HL-60 (cell line): ENCODE measurements around the gene SPTBN1.

Experiments used
- DNase-seq, 2 experiments: peaks; one replicate each; pipeline ENCODE4 v3.0.0-alpha.2; 2010 to 2020; ENCODE audit warnings: low read depth in 1 of 2, low spot score in 1 of 2
- H3K27ac ChIP-seq: fragments of 250-450 bp; sonication (Bioruptor Pico); replicated peaks from 2 replicates; pipeline ENCODE4 v1.5.1; 2020; ENCODE audit warnings: mild to moderate bottlenecking, moderate library complexity
- H3K27me3 ChIP-seq: fragments of 250-450 bp; sonication (Bioruptor Pico); 2 replicates; pipeline ENCODE4 v1.5.1; 2021; ENCODE audit warnings: mild to moderate bottlenecking, moderate library complexity; ENCODE audit not compliant: insufficient read depth, poor library complexity, severe bottlenecking
- H3K4me3 ChIP-seq: replicated peaks from 2 replicates; pipeline ENCODE4 v1.5.1; 2011; ENCODE audit warnings: mild to moderate bottlenecking, control low read depth, low read length; ENCODE audit not compliant: insufficient read depth
- GABPA ChIP-seq: IDR thresholded peaks from 2 replicates; pipeline ENCODE4 v1.6.1; 2012; ENCODE audit warnings: low read depth
- POLR2AphosphoS5 ChIP-seq: IDR thresholded peaks from 2 replicates; pipeline ENCODE4 v1.6.1; 2012; ENCODE audit warnings: low read depth
- SPI1 ChIP-seq: IDR thresholded peaks from 2 replicates; pipeline ENCODE4 v1.6.1; 2012; ENCODE audit warnings: low read depth, mild to moderate bottlenecking, borderline replicate concordance
- TF ChIP-seq, protein P1 (sequence below): IDR thresholded peaks from 2 replicates; pipeline ENCODE4 v1.6.1; 2012; ENCODE audit warnings: low read depth; ENCODE audit not compliant: insufficient replicate concordance
- TF ChIP-seq, protein P2 (sequence below): IDR thresholded peaks from one replicate; pipeline ENCODE4 v1.5.1; 2011; ENCODE audit warnings: low read length, control low read depth, inconsistent platforms; ENCODE audit not compliant: insufficient read depth

The SPTBN1 gene

DNA sequence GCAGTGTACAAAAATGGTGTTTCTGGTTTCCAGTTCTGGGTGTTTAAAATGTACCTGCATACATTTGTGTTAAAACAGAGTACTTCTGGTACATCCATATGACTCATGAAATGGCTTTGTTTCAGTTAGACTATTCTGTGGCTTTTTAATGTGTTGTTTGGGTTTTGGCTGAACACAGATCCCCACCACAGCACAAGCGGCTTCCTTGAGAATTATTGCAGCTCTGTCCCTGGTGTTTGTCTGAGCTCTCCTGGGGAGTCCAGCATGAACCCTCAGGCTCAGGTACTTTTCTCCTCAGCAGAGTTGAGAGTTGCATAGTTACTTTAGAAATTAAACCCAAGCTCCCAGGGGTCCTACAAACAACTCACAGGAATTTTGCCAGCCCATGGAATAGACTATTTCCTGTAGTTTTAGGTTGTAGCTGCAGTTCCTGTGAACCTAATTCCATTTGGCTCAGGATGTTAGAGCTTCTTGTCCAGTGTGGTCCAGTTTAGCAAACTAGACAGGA lies 202.5 kb downstream of the SPTBN1 start:
- no peak overlapping the region for H3K4me3 ChIP-seq
- no peaks in the 10 kb centered on the region for H3K27me3 ChIP-seq
- DNase-seq = no peak
- TF ChIP-seq, protein P1, sequence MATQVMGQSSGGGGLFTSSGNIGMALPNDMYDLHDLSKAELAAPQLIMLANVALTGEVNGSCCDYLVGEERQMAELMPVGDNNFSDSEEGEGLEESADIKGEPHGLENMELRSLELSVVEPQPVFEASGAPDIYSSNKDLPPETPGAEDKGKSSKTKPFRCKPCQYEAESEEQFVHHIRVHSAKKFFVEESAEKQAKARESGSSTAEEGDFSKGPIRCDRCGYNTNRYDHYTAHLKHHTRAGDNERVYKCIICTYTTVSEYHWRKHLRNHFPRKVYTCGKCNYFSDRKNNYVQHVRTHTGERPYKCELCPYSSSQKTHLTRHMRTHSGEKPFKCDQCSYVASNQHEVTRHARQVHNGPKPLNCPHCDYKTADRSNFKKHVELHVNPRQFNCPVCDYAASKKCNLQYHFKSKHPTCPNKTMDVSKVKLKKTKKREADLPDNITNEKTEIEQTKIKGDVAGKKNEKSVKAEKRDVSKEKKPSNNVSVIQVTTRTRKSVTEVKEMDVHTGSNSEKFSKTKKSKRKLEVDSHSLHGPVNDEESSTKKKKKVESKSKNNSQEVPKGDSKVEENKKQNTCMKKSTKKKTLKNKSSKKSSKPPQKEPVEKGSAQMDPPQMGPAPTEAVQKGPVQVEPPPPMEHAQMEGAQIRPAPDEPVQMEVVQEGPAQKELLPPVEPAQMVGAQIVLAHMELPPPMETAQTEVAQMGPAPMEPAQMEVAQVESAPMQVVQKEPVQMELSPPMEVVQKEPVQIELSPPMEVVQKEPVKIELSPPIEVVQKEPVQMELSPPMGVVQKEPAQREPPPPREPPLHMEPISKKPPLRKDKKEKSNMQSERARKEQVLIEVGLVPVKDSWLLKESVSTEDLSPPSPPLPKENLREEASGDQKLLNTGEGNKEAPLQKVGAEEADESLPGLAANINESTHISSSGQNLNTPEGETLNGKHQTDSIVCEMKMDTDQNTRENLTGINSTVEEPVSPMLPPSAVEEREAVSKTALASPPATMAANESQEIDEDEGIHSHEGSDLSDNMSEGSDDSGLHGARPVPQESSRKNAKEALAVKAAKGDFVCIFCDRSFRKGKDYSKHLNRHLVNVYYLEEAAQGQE = no peak
- TF ChIP-seq POLR2AphosphoS5 (no peak), GABPA (no peak), SPI1 (no peak)
- TF ChIP-seq, protein P2, sequence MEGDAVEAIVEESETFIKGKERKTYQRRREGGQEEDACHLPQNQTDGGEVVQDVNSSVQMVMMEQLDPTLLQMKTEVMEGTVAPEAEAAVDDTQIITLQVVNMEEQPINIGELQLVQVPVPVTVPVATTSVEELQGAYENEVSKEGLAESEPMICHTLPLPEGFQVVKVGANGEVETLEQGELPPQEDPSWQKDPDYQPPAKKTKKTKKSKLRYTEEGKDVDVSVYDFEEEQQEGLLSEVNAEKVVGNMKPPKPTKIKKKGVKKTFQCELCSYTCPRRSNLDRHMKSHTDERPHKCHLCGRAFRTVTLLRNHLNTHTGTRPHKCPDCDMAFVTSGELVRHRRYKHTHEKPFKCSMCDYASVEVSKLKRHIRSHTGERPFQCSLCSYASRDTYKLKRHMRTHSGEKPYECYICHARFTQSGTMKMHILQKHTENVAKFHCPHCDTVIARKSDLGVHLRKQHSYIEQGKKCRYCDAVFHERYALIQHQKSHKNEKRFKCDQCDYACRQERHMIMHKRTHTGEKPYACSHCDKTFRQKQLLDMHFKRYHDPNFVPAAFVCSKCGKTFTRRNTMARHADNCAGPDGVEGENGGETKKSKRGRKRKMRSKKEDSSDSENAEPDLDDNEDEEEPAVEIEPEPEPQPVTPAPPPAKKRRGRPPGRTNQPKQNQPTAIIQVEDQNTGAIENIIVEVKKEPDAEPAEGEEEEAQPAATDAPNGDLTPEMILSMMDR = no peak
- H3K27ac ChIP-seq = no peak overlapping the region

DNA sequence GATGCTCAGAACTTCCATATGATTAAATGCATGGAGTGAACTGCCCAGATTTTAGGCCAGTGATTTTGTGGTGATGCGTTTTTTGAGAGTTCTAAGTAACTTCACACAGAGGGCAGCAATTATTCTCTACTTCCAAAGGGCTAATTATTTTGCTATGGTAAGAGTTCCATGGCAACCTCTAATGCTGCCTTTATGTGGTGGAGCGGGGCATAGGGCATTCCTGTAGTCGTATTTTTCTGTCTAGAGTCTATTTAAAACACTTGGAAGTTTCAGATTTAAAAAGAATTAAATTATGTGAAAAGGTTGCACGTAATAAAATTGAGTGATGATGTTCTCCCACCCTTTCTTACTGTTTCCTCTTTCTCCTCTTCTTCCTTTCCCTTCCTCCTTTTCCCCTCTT lies 203.4 kb downstream of the SPTBN1 start:
- DNase-seq = no peak
- TF ChIP-seq GABPA (no peak), SPI1 (no peak), POLR2AphosphoS5 (no peak)
- TF ChIP-seq, protein P1 = no peak
- TF ChIP-seq, protein P2 = no peak
- Histone ChIP-seq H3K4me3 (no peak overlapping the region), H3K27me3 (no peaks in the 10 kb centered on the region), H3K27ac (no peak overlapping the region)

DNA sequence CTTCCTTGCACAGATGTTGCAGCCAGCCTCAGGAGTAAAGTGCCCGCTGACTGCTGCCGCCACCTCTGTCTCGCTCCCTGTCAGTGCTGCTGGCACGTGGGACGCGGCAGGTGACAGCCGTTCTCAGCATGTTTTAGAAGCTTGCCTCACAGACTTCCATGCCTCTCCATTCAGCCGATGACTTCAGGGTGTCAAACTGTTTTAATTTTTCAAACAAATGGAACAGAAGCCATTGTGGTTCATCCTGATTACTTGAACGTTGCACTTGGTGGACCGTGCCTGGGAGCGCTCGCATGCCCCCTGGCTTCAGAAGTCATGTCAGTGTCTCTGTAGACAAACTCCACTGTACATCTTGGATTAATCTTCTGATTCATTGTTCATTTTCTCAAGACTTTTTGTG lies 204.6 kb downstream of the SPTBN1 start:
- TF ChIP-seq, protein P2 = no peak
- TF ChIP-seq, protein P1 = no peak
- TF ChIP-seq POLR2AphosphoS5 = no peak
- no peak for TF ChIP-seq GABPA
- no peak for TF ChIP-seq SPI1

More for the DNA sequence above, 204.6 kb downstream of the SPTBN1 start:
- H3K4me3 ChIP-seq = no peak overlapping the region
- H3K27ac ChIP-seq = no peak overlapping the region
- DNase-seq = no peak
- no peaks in the 10 kb centered on the region for H3K27me3 ChIP-seq
